K562 (cell line): ENCODE results near the gene ACBD4. TPM values are rescaled to one million over a fixed set of nuclear protein-coding genes. Genes with fewer than 3 reads are reported as not detected.
A peak's percentile ranks its signal among the peaks of the same experiment; 100 is the strongest.

ENCODE experiments used
- ETV1 ChIP-seq: fragments of 450-650 bp; conservative IDR thresholded peaks from 2 replicates; pipeline ENCODE4 v1.6.1; 2016; ENCODE audit warnings: missing genetic modification characterization, control low read depth, low read depth, missing compliant biosample characterization
- GABPA ChIP-seq: fragments of 200-800 bp; sonication (Bioruptor generic); conservative IDR thresholded peaks from 2 replicates; pipeline ENCODE4 v1.6.1; 2016; ENCODE audit warnings: low read depth, missing genetic modification characterization, missing compliant biosample characterization
- GTF2E2 ChIP-seq: fragments of 200-800 bp; sonication (Bioruptor generic); IDR thresholded peaks from 2 replicates; pipeline ENCODE4 v1.6.1; 2016; ENCODE audit warnings: missing genetic modification characterization, missing compliant biosample characterization
- HNRNPUL1 ChIP-seq: fragments of 200-400 bp; formaldehyde crosslinking; IDR thresholded peaks from 2 replicates; pipeline ENCODE4 v1.6.1; 2017; ENCODE audit warnings: low read length
- IRF2 ChIP-seq: sonication (generic); formaldehyde crosslinking; IDR thresholded peaks from 2 replicates; pipeline ENCODE4 v1.8.1; 2022; ENCODE audit warnings: mild to moderate bottlenecking, missing genetic modification reagents
- MTA1 ChIP-seq: fragments of 450-650 bp; IDR thresholded peaks from 2 replicates; pipeline ENCODE4 v1.6.1; 2017; ENCODE audit warnings: borderline replicate concordance
- RB1 ChIP-seq: fragments of 450-650 bp; IDR thresholded peaks from 2 replicates; pipeline ENCODE4 v1.6.1; 2017; ENCODE audit warnings: low read depth, mild to moderate bottlenecking
- RNF2 ChIP-seq: sonication (generic); IDR thresholded peaks from 2 replicates; pipeline ENCODE4 v1.6.1; 2016
- SIN3A ChIP-seq, 2 experiments: fragments of 150-350 bp in 1 of 2; IDR thresholded peaks; 2 replicates each; pipeline ENCODE4 v1.6.1; 2011 to 2016; ENCODE audit warnings: borderline replicate concordance in 2 of 2, low read depth in 2 of 2, low read length in 2 of 2, mild to moderate bottlenecking in 2 of 2, moderate library complexity in 2 of 2; ENCODE audit not compliant: control insufficient read depth in 1 of 2
- SP2 ChIP-seq: IDR thresholded peaks from 2 replicates; pipeline ENCODE4 v1.6.1; 2011; ENCODE audit warnings: mild to moderate bottlenecking, low read depth, low read length, moderate library complexity; ENCODE audit not compliant: poor library complexity, severe bottlenecking; ENCODE audit errors: extremely low read depth
- SRSF7 ChIP-seq: fragments of 200-400 bp; formaldehyde crosslinking; optimal IDR thresholded peaks from 2 replicates; pipeline ENCODE3; 2017; ENCODE audit warnings: mild to moderate bottlenecking, low read depth, low read length
- STAT5B ChIP-seq: fragments of 250-450 bp; sonication (Bioruptor Pico); IDR thresholded peaks from 2 replicates; pipeline ENCODE4 v1.8.0; 2021; ENCODE audit warnings: mild to moderate bottlenecking, inconsistent platforms
- TAF1 ChIP-seq: IDR thresholded peaks from 2 replicates; pipeline ENCODE4 v1.6.1; 2011; ENCODE audit warnings: mild to moderate bottlenecking, low read length, moderate library complexity; ENCODE audit not compliant: insufficient read depth, control insufficient read depth, severe bottlenecking; ENCODE audit errors: extremely low read depth
- ZNF165 ChIP-seq: fragments of 250-450 bp; sonication (Bioruptor Pico); IDR thresholded peaks from 2 replicates; pipeline ENCODE4 v1.4.0; 2020; ENCODE audit warnings: borderline replicate concordance
- ZNF408 ChIP-seq: fragments of 250-450 bp; sonication (Bioruptor Pico); IDR thresholded peaks from 2 replicates; pipeline ENCODE4 v1.4.0; 2020; ENCODE audit warnings: low read depth, mild to moderate bottlenecking, moderate library complexity
- ZNF507 ChIP-seq: conservative IDR thresholded peaks from 2 replicates; pipeline ENCODE4 v1.6.1; 2017; ENCODE audit warnings: missing genetic modification characterization, missing compliant biosample characterization
- ZNF561 ChIP-seq: fragments of 450-650 bp; formaldehyde crosslinking; conservative IDR thresholded peaks from 2 replicates; pipeline ENCODE4 v1.4.0; 2020; ENCODE audit warnings: mild to moderate bottlenecking, moderate library complexity
- ZNF57 ChIP-seq: fragments of 450-650 bp; formaldehyde crosslinking; IDR thresholded peaks from 2 replicates; pipeline ENCODE4 v1.4.0; 2020; ENCODE audit warnings: mild to moderate bottlenecking, moderate library complexity
- polyA plus RNA-seq, 8 experiments: library from polyadenylated mRNA; depleted of rRNA in 4 of 8; stranded (reverse) in 5 of 8; unstranded in 3 of 8; fragments of >200 nt; fragmentation: Nextera tagmentation in 2 of 8; fragmentation: Illumina TruSeq in 1 of 8; extraction: Ambion mirVana in 2 of 8; extraction: Trizol in 1 of 8; gene quantifications; 2 replicates each; pipeline versions ENCODE4 v1.2.1 to v1.2.3, GENCODE V29; 2011 to 2014; ENCODE audit warnings: inconsistent platforms in 1 of 8, missing spikeins in 1 of 8
- total RNA-seq, 7 experiments: library from RNA; depleted of rRNA in 6 of 7; stranded (reverse); fragments of >200 nt in 6 of 7; fragmentation: Illumina TruSeq in 2 of 7; extraction: Trizol in 2 of 7; gene quantifications; 2 replicates each; pipeline versions ENCODE4 v1.2.1 to v1.2.3, GENCODE V29; 2011 to 2021; ENCODE audit warnings: low replicate concordance in 1 of 7
- TF ChIP-seq, protein P1 (sequence below): fragments of 200-800 bp; sonication (Bioruptor generic); IDR thresholded peaks from 2 replicates; pipeline ENCODE4 v1.6.1; 2016; ENCODE audit warnings: missing genetic modification characterization, missing compliant biosample characterization
- TF ChIP-seq, protein P2 (sequence below), 2 experiments: fragments of 450-650 bp in 1 of 2; sonication (generic) in 1 of 2; formaldehyde crosslinking in 1 of 2; IDR thresholded peaks in 1 of 2; conservative IDR thresholded peaks in 1 of 2; 2 replicates each; pipeline versions ENCODE4 v1.6.1 to v1.8.1; 2016 to 2023; ENCODE audit warnings: mild to moderate bottlenecking in 2 of 2, moderate library complexity in 2 of 2, inconsistent platforms in 1 of 2, missing genetic modification reagents in 1 of 2
- TF ChIP-seq, protein P3 (sequence below): fragments of 450-650 bp; formaldehyde crosslinking; IDR thresholded peaks from 2 replicates; pipeline ENCODE4 v1.4.0; 2022; ENCODE audit warnings: mild to moderate bottlenecking, moderate library complexity

Gene ACBD4
- total and polyA plus RNA-seq, 9 of the 15 experiments (the other 6 are each of a cell fraction or from before 2014, with no cell fraction given) = 0.14 to 6.9 (median 4.6) TPM

DNA sequence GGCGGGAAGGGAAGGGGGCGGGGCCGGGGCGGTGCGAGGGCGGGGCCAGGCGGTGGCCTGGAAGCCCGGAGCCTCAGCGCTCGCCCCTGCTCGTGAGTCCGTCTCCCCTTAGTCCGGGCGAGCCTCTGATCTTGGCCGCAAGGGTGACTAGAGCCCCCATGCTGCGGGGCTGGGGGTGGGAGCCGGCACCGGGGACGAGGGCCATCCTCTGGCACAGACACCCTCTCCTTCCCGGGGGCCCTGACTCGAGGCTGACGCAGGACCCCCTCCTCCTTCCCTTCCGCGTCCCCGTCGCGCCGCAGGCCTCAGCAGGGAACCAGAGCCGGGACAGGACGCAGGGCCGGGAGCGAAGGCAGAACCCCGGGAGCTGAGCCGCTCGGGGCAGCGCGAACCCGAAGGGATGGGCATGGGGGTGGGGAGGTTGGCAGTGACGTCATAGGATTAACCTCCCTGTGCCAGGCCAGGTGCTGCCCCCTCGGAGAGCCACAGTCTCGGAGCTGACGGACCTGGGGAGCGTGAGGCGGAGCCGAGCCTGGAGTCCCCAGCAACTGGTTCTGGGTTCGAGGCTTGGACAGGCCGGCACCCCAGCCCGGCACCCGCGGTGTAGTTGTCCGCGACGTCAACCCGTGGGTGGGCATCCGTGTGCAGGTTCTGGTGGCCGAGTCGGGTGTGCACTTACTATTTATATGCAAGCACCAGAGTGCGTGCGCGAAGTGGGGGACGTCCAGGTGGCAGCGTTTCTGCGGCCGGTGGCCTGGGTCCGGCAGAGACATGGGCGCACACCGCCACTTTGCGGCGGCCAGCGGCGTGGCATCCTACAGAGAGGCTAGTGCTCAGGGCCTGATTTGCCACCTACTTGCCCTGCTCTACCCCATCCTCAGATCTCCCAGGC is 2.7 kb upstream of the ACBD4 start (continued):
- TF ChIP-seq, protein P1, sequence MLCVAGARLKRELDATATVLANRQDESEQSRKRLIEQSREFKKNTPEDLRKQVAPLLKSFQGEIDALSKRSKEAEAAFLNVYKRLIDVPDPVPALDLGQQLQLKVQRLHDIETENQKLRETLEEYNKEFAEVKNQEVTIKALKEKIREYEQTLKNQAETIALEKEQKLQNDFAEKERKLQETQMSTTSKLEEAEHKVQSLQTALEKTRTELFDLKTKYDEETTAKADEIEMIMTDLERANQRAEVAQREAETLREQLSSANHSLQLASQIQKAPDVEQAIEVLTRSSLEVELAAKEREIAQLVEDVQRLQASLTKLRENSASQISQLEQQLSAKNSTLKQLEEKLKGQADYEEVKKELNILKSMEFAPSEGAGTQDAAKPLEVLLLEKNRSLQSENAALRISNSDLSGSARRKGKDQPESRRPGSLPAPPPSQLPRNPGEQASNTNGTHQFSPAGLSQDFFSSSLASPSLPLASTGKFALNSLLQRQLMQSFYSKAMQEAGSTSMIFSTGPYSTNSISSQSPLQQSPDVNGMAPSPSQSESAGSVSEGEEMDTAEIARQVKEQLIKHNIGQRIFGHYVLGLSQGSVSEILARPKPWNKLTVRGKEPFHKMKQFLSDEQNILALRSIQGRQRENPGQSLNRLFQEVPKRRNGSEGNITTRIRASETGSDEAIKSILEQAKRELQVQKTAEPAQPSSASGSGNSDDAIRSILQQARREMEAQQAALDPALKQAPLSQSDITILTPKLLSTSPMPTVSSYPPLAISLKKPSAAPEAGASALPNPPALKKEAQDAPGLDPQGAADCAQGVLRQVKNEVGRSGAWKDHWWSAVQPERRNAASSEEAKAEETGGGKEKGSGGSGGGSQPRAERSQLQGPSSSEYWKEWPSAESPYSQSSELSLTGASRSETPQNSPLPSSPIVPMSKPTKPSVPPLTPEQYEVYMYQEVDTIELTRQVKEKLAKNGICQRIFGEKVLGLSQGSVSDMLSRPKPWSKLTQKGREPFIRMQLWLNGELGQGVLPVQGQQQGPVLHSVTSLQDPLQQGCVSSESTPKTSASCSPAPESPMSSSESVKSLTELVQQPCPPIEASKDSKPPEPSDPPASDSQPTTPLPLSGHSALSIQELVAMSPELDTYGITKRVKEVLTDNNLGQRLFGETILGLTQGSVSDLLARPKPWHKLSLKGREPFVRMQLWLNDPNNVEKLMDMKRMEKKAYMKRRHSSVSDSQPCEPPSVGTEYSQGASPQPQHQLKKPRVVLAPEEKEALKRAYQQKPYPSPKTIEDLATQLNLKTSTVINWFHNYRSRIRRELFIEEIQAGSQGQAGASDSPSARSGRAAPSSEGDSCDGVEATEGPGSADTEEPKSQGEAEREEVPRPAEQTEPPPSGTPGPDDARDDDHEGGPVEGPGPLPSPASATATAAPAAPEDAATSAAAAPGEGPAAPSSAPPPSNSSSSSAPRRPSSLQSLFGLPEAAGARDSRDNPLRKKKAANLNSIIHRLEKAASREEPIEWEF (CRISPR knock-in tag) = no peak
- no peak for TF ChIP-seq IRF2
- no peak for TF ChIP-seq STAT5B (CRISPR knock-in tag)
- no peak for TF ChIP-seq ZNF57 (CRISPR knock-in tag)
- TF ChIP-seq RB1 = peak; percentile 43
- TF ChIP-seq SIN3A (IDR thresholded peaks at IDR 0.05; ENCODE audit: borderline replicate concordance in 2 of 2, control insufficient read depth in 1 of 2, low read depth in 2 of 2, low read length in 2 of 2) = peak in 1 of 2 experiments; percentile 20; a peak in 1 of 4 replicates
- no peak for TF ChIP-seq MTA1
- TF ChIP-seq SRSF7 = no peak
- no peak for TF ChIP-seq ZNF561
- TF ChIP-seq RNF2 = no peak
- no peak for TF ChIP-seq ZNF408
- TF ChIP-seq ETV1 (tag) = no peak
- TF ChIP-seq, protein P2, sequence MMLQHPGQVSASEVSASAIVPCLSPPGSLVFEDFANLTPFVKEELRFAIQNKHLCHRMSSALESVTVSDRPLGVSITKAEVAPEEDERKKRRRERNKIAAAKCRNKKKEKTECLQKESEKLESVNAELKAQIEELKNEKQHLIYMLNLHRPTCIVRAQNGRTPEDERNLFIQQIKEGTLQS (IDR thresholded peaks at IDR 0.05) = peak; percentile 88
- TF ChIP-seq, protein P2 (CRISPR knock-in tag; conservative IDR thresholded peaks at IDR 0.05) = no peak
- no peak for TF ChIP-seq GTF2E2 (tag)
- no peak for TF ChIP-seq GABPA (tag)
- no peak for TF ChIP-seq SP2
- no peak for TF ChIP-seq ZNF165 (CRISPR knock-in tag)
- TF ChIP-seq, protein P3, sequence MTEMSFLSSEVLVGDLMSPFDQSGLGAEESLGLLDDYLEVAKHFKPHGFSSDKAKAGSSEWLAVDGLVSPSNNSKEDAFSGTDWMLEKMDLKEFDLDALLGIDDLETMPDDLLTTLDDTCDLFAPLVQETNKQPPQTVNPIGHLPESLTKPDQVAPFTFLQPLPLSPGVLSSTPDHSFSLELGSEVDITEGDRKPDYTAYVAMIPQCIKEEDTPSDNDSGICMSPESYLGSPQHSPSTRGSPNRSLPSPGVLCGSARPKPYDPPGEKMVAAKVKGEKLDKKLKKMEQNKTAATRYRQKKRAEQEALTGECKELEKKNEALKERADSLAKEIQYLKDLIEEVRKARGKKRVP (CRISPR knock-in tag) = no peak
- TF ChIP-seq ZNF507 (tag) = no peak
- TF ChIP-seq HNRNPUL1 = no peak
- TF ChIP-seq TAF1 = no peak
